Measurements from ENCODE around the gene RASAL2. TPM values are rescaled to one million over a fixed set of nuclear protein-coding genes. Genes with fewer than 3 reads are reported as not detected.

RASAL2 gene
- total RNA-seq, 1 donor from 2014 or later = 57.5 TPM

- Histone ChIP-seq H3K27ac (no peak overlapping the region), H3K27me3 (no peaks in the 10 kb centered on the region), H3K9me3 (no peaks in the 10 kb centered on the region), H3K36me3 (no peaks in the 10 kb centered on the region), H3K4me1 (no peaks in the 10 kb centered on the region), H3K4me3 (no peak overlapping the region)
- DNase-seq (ENCODE audit: low spot score in 2 of 2) = no peak
- TF ChIP-seq CTCF (IDR thresholded peaks at IDR 0.05) = no peak
- intact Hi-C loops (cut with DNase I) = no loop called here
Measured at GRCh38 chr1:178323067-178323466, 229.2 kb downstream of the RASAL2 start.

GRCh38 chr1:178324003-178324402, 230.1 kb downstream of the RASAL2 start:
- H3K4me3 ChIP-seq = no peak overlapping the region
- no peak for DNase-seq (ENCODE audit: low spot score in 2 of 2)
- H3K4me1 ChIP-seq = no peaks in the 10 kb centered on the region
- no peaks in the 10 kb centered on the region for H3K36me3 ChIP-seq
- no peak for TF ChIP-seq CTCF (IDR thresholded peaks at IDR 0.05)
- intact Hi-C loops (cut with DNase I) = no loop called here
- H3K9me3 ChIP-seq = no peaks in the 10 kb centered on the region
- H3K27ac ChIP-seq = no peak overlapping the region
- H3K27me3 ChIP-seq = no peaks in the 10 kb centered on the region

GRCh38 chr1:178328728-178329127, 234.8 kb downstream of the RASAL2 start:
- H3K4me1 ChIP-seq = no peaks in the 10 kb centered on the region
- no peak for TF ChIP-seq CTCF (IDR thresholded peaks at IDR 0.05)
- H3K4me3 ChIP-seq = no peak overlapping the region
- H3K9me3 ChIP-seq = no peaks in the 10 kb centered on the region
- intact Hi-C loops (cut with DNase I) = no loop called here
- no peaks in the 10 kb centered on the region for H3K27me3 ChIP-seq
- H3K27ac ChIP-seq = no peak overlapping the region
- no peaks in the 10 kb centered on the region for H3K36me3 ChIP-seq
- DNase-seq (ENCODE audit: low spot score in 2 of 2) = no peak

GRCh38 chr1:178330153-178330552, 236.2 kb downstream of the RASAL2 start:
- DNase-seq (ENCODE audit: low spot score in 2 of 2) = no peak
- intact Hi-C loops (cut with DNase I) = no loop called here
- no peak overlapping the region for H3K27ac ChIP-seq
- TF ChIP-seq CTCF (IDR thresholded peaks at IDR 0.05) = no peak
- H3K27me3 ChIP-seq = no peaks in the 10 kb centered on the region
- no peak overlapping the region for H3K4me3 ChIP-seq
- no peaks in the 10 kb centered on the region for H3K36me3 ChIP-seq
- no peaks in the 10 kb centered on the region for H3K4me1 ChIP-seq
- no peaks in the 10 kb centered on the region for H3K9me3 ChIP-seq

- H3K27ac ChIP-seq = no peak overlapping the region
- no peaks in the 10 kb centered on the region for H3K36me3 ChIP-seq
- no peaks in the 10 kb centered on the region for H3K27me3 ChIP-seq
- H3K4me1 ChIP-seq = no peaks in the 10 kb centered on the region
- DNase-seq (ENCODE audit: low spot score in 2 of 2) = no peak
- no peak for TF ChIP-seq CTCF (IDR thresholded peaks at IDR 0.05)
- H3K9me3 ChIP-seq = no peaks in the 10 kb centered on the region
- intact Hi-C loops (cut with DNase I) = no loop called here
- H3K4me3 ChIP-seq = no peak overlapping the region
Measured at GRCh38 chr1:178330848-178331497, 237.1 kb downstream of the RASAL2 start.

GRCh38 chr1:178335426-178335825, 241.5 kb downstream of the RASAL2 start:
- Histone ChIP-seq H3K4me1 (peaks cover 0 to 3% of the 10 kb centered on the region in 2 donors), H3K27ac (no peak overlapping the region), H3K27me3 (no peaks in the 10 kb centered on the region), H3K4me3 (no peak overlapping the region), H3K36me3 (no peaks in the 10 kb centered on the region), H3K9me3 (no peaks in the 10 kb centered on the region)
- DNase-seq (ENCODE audit: low spot score in 2 of 2) = no peak
- TF ChIP-seq CTCF (IDR thresholded peaks at IDR 0.05) = no peak
- intact Hi-C loops (cut with DNase I) = no loop called here

Measured in ascending aorta (tissue), 2 donors.